ENCODE results near the gene CDHR2.

- TF ChIP-seq POLR2A (IDR thresholded peaks at IDR 0.05; ENCODE audit: low read depth, low read length) (no peak), SPI1 (IDR thresholded peaks at IDR 0.05; ENCODE audit: low read depth, low read length) (no peak), POLR2AphosphoS5 (IDR thresholded peaks at IDR 0.05; ENCODE audit: low read depth, low read length) (no peak), TAF1 (IDR thresholded peaks at IDR 0.05; ENCODE audit: low read depth, low read length) (no peak), POU2F2 (IDR thresholded peaks at IDR 0.05; ENCODE audit: low read depth, low read length) (no peak)
Measured at GRCh38 chr5:176545737-176546509, 3.2 kb upstream of the CDHR2 start.

All from GM12891 (cell line).